Activated T-helper 1 cell treated with anti-CD3 and anti-CD28 coated beads, Interleukin-2, amount 50 U/mL, for 16 hours (primary cell): Measurements from ENCODE around the gene PRR12.

Source experiments
- DNase-seq, 2 donors: peaks; one replicate each; pipeline ENCODE4 v3.0.0-alpha.2; 2020; ENCODE audit warnings: low read depth in 1 of 2, low spot score in 1 of 2

PRR12 gene

GRCh38 chr19:49590071-49590970, 661 bp upstream of the PRR12 start:
- DNase-seq: peak; percentile 81 to 86

- DNase-seq: no peak
Measured at GRCh38 chr19:49591731-49592485, 926 bp downstream of the PRR12 start.

GRCh38 chr19:49592486-49593232, 1.7 kb downstream of the PRR12 start:
- no peak for DNase-seq

GRCh38 chr19:49593233-49594113, 2.5 kb downstream of the PRR12 start:
- peak; percentile 75 to 87 for DNase-seq

GRCh38 chr19:49594157-49594992, 3.4 kb downstream of the PRR12 start:
- no peak for DNase-seq

- DNase-seq: no peak
Measured at GRCh38 chr19:49594993-49595818, 4.2 kb downstream of the PRR12 start.

- no peak for DNase-seq
Measured at GRCh38 chr19:49595819-49596404, 4.9 kb downstream of the PRR12 start.

- DNase-seq: no peak
Measured at GRCh38 chr19:49596407-49596806, 5.4 kb downstream of the PRR12 start.

- DNase-seq: no peak
Measured at GRCh38 chr19:49596954-49597702, 6.1 kb downstream of the PRR12 start.

GRCh38 chr19:49597703-49597974, 6.7 kb downstream of the PRR12 start:
- no peak for DNase-seq

- no peak for DNase-seq
Measured at GRCh38 chr19:49599378-49600295, 8.7 kb downstream of the PRR12 start.

GRCh38 chr19:49601482-49602038, 10.6 kb downstream of the PRR12 start:
- DNase-seq: no peak

GRCh38 chr19:49602806-49603205, 11.8 kb downstream of the PRR12 start:
- no peak for DNase-seq

GRCh38 chr19:49605605-49606004, 14.6 kb downstream of the PRR12 start:
- DNase-seq: no peak

GRCh38 chr19:49609499-49610092, 18.6 kb downstream of the PRR12 start:
- no peak for DNase-seq

GRCh38 chr19:49613374-49613773, 22.4 kb downstream of the PRR12 start:
- no peak for DNase-seq
